NCI-H187 (cell line): ENCODE measurements around the gene ALG14.
"Not testable (repeated sequence)": the region's sequence is repeated elsewhere in the genome, so short reads cannot be mapped to it uniquely, and the experiment has no call there.

ENCODE experiments used
- DNase-seq, 2 experiments: peaks; one replicate each; lab custom pipeline; 2025; lab: John Stamatoyannopoulos, UW

Gene ALG14

DNA sequence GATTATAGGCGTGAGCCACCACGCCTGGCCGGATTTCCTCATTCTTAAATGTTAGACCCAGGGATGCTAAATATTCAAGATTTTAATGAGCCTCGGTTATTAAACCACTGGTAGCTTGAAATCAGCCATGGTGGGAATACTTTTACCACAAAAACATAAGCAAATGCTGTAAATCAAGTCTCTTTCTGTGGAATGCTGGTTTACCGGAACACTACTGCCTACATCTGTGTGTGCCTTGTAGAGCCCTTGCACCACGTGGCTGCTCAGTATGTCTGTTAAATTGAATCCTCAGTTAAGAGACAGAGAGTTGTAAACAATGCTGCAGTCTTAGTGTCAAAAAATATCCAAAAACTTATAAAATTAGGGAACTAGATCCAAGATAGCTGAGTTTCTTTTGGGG, 119.0 kb downstream of the ALG14 start:
- DNase-seq = no peak

GRCh38 chr1:94953107-94953506, 119.6 kb downstream of the ALG14 start:
- no peak for DNase-seq

GRCh38 chr1:94952539-94952938, 120.2 kb downstream of the ALG14 start:
- DNase-seq = no peak

- DNase-seq = no peak
These were observed 121.1 kb downstream of the ALG14 start for GRCh38 chr1:94951509-94952208.

GRCh38 chr1:94951046-94951445, 121.7 kb downstream of the ALG14 start:
- no peak for DNase-seq

GRCh38 chr1:94949681-94950661, 122.8 kb downstream of the ALG14 start:
- peak; percentile 42 to 58 for DNase-seq

DNA sequence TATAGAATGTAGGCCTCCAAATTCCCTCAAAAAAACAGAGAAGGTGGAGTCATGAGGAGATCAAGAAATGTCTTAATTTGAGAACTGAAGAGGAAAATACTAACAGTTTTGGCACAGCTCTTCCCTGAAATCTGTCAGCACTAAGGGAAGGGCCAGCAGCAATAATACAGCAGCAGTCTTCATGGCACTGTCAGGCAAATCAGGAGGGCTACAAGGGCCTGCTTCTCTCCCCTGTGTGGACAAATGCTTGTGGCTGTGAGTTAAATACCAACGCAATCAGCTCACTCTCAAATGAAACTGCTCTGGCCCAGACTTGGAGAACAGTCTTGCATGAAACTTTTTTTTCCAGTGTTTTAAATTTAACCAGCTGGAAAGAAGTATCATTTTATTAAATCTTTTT, 125.3 kb downstream of the ALG14 start:
- DNase-seq = no peak

DNA sequence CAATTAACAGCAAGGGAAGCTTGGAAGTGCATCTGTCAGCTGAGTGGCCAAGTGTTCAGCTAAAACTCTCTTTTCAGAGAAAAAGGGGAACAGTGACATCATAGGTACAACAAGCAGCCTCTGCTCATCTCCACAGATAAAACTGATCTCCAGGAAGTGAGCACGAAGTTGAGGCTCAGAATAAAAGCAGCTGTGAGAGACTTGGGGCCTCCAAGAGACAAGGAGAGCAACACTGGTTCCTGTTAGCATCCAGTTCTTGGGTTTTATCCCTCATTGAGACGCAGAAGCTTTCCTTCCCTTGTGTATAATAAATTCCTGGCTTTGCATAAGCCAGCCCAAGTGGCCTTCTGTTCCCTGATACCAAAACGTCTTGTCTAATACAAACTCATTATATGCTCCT, 125.9 kb downstream of the ALG14 start:
- no peak for DNase-seq

GRCh38 chr1:94942171-94943128, 130.3 kb downstream of the ALG14 start:
- no peak for DNase-seq

DNA sequence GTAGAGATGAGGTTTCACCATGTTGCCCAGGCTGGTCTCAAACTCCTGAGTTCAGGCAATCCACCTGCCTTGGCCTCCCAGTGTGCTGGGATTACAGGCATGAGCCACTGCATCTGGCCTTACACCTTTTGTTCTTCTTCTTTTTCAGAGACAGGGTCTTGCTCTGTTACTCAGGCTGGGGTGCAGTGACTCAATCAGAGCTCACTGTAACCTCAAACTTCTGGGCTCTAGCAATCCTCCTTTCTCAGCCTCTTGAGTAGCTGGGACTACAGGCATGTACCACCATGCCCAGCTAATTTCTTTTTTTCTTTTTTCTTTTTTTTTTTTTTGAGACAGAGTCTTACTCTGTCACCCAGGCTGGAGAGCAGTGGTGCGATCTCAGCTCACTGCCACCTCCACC, 131.3 kb downstream of the ALG14 start:
- DNase-seq = not testable (repeated sequence)

- no peak for DNase-seq
These were observed 132.0 kb downstream of the ALG14 start for GRCh38 chr1:94940738-94941137.

- no peak for DNase-seq
These were observed 134.9 kb downstream of the ALG14 start for GRCh38 chr1:94937820-94938219.

- no peak for DNase-seq
These were observed 135.7 kb downstream of the ALG14 start for GRCh38 chr1:94936861-94937620.

DNA sequence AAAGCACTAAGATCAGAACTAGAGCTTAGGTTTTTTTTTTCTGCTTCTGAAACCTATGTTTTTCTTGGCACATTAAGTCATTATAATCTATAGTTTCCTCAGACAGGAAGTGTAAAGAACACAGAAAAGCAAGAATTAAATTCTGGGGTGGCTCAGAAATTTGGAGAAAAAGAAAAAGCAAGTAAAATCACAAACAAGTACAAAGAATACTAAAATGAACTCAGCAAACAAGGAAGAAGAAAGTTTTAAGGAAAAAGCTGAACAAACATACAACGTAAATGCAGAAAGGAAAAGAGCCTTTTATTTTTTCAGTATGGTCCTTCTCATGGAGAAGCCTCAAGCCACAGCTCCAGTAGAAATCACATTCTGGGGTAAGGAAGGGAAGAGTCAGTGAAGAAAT, 137.3 kb downstream of the ALG14 start:
- no peak for DNase-seq

DNA sequence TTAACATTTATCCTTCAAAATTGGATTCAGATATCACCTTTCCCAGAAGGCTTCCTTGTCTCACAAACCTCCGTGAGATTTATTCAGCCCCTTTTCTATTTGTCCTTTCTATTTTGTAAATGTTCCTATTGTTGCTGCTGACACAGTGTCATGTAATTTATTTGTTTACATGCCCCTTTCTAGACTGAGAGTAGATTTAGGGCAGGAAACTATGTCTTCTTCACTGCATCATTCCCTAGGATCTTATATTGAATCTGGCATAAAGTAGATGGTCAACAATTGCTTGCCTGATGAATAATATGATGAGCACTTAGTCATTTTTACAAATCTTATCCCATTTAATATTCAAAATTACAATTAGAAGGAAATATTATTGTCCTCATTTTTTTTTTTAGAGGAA, 137.7 kb downstream of the ALG14 start:
- no peak for DNase-seq

DNA sequence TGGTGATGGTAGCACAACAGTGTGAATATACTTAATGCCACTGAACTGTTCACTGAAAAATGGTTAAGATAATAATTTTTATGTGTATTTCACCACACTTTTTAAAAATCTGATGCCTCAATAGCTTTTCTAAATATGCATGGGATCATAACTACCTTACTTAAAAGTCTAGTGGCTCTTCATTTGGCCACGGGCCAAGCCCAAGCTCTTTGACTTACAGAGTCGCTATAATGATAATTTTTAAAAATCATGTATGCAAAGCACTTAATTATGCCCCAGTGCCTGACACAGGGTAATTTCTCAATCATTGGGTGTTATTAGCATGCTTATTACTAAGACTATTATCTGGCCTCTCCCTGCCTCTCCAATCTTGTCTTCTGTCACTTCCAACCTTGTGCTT, 138.2 kb downstream of the ALG14 start:
- no peak for DNase-seq

DNA sequence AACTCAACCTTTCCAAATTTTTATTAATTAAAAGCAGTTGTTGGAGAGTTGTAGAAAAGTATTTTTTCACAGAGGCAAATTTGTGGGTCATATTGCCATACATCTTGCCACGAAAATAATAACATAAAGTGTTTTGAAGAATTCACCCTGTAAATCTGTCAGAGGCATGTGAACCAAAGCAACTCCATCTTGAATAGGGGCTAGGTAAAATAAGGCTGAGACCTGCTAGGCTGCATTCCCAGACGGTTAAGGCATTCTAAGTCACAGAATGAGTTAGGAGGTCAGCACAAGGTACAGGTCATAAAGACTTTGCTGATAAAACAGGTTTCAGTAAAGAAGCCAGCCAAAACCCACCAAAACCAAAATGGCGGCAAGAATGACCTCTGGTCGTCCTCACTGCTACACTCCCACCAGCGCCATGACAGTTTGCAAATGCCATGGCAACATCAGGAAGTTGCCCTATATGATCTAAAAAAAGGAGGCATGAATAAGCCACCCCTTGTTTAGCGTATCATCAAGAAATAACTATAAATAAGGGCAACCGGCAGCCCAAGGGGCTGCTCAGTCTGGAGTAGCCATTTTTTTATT, 141.4 kb downstream of the ALG14 start:
- no peak for DNase-seq

DNA sequence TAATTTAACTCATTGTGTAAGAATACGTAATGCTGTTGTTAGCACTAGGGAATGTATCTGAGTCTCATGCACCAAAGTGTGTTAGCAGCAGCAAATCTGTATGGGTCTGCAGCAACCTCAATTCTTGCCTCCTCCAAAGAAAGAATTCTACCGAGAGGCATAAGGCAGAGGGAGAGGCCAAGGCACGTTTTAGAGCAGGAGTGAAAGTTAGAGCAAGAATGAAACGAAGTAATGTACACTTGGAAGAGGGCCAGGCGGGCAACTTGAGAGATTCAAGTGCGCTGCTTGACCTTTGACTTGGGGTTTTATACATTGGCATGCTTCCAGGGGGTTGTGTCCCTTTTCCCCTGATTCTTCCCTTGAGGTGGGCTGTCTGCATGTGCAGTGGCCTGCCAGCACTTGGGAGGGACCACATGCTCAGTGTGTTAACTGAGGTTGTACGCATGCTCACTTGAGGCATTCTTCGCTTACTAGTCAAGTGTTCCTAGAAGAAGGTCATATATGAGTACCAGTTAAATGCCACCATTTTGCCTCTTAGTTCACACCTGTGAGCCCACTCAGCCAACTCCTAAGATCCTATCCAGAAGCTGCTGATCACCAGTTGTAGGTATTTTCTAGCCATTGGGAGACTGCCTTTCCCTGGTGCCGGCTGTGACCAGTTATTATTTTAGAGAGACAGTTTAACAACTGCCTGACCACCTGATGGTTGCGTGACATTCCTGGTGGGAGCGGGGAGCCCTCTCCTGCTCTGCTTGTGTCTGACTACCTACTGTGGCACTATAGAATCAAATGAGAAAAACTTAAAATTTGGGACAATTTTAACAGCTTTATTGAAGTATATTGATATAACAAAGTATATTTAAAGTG, 143.2 kb downstream of the ALG14 start:
- DNase-seq = no peak

DNA sequence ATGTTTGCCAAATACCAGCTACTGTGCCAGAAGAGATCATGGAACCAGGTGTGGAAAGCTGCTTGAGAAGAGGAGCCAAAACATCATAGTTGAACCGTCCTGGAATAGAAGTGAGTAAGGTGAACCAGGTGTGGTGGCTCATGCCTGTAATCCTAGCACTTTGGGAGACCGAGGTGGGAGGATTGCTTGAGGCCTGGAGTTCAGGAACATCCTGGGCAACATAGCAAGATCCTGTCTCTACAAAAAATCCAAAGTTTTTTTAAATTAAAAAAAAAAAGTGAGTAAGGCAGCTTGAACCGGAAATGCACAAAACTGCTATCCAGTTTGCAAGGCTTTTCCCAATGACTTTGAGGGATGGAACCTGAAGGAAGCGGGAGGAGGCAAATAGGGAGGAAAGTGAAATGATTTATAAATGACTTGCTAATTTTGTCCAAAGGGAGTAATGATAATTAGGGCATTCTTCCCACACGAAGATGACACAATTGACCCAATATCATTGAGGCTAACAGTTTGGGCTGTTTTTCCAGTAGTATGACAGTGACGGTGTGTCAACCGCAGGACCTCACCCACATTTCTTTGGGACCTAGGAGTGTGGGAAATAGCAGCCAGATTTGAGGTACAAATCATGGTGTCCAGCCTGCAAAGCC, 144.3 kb downstream of the ALG14 start:
- DNase-seq = no peak
